Vagina (tissue), 2 donors: ENCODE results near the gene BPIFB4.

Experiments
- POLR2A ChIP-seq, 2 donors: fragments of 450-650 bp; IDR thresholded peaks; one replicate each; pipeline ENCODE4 v1.6.1; 2017; ENCODE audit warnings: antibody characterized with exemption in 2 of 2, mild to moderate bottlenecking in 2 of 2, moderate library complexity in 2 of 2
- POLR2AphosphoS5 ChIP-seq, 2 donors: sonication (generic); formaldehyde crosslinking; IDR thresholded peaks; one replicate each; pipeline ENCODE4 v1.9.0; 2017; ENCODE audit warnings: antibody characterized with exemption in 2 of 2, mild to moderate bottlenecking in 2 of 2, low read depth in 1 of 2; ENCODE audit not compliant: insufficient read depth in 1 of 2
- TF ChIP-seq, protein P1 (sequence below), 3 experiments: fragments of 450-650 bp in 2 of 3; fragments of 200-600 bp in 1 of 3; sonication (generic) in 1 of 3; IDR thresholded peaks; one replicate each; pipeline ENCODE4 v1.5.1; 2017 to 2019; ENCODE audit warnings: antibody characterized with exemption in 3 of 3, mild to moderate bottlenecking in 2 of 3, moderate library complexity in 2 of 3

DNA sequence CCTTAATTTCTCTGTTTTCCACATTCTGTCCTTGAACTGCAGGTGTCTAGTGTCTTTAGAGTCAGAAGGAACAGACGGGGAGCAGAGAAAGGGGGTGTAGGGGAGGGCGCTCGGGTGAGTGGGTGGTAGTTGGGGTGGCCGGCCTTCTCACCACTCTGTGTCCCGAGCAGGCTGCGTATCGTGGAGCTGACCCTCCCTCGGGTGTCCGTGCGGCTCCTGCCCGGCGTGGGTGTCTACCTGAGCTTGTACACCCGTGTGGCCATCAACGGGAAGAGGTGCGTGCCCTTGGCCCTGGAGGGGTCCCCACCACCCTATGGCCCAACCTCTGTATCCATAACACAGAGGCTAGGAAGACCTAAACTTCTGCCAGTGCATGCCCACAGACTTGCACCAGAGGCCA, 5.3 kb downstream of the BPIFB4 start:
- TF ChIP-seq POLR2AphosphoS5 (IDR thresholded peaks at IDR 0.05; ENCODE audit: insufficient read depth in 1 of 2, low read depth in 1 of 2) (no peak), POLR2A (IDR thresholded peaks at IDR 0.05) (no peak)
- TF ChIP-seq, protein P1, sequence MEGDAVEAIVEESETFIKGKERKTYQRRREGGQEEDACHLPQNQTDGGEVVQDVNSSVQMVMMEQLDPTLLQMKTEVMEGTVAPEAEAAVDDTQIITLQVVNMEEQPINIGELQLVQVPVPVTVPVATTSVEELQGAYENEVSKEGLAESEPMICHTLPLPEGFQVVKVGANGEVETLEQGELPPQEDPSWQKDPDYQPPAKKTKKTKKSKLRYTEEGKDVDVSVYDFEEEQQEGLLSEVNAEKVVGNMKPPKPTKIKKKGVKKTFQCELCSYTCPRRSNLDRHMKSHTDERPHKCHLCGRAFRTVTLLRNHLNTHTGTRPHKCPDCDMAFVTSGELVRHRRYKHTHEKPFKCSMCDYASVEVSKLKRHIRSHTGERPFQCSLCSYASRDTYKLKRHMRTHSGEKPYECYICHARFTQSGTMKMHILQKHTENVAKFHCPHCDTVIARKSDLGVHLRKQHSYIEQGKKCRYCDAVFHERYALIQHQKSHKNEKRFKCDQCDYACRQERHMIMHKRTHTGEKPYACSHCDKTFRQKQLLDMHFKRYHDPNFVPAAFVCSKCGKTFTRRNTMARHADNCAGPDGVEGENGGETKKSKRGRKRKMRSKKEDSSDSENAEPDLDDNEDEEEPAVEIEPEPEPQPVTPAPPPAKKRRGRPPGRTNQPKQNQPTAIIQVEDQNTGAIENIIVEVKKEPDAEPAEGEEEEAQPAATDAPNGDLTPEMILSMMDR (IDR thresholded peaks at IDR 0.05): no peak
